ENCODE measurements around the gene RUFY1. TPM values are rescaled to one million over a fixed set of nuclear protein-coding genes. Genes with fewer than 3 reads are reported as not detected.

Gene RUFY1
- polyA plus RNA-seq, 1 donor from 2014 or later, result 31.3 TPM

- H3K27ac ChIP-seq (ENCODE audit: low read length), result no peak overlapping the region
- no peak overlapping the region for H3K4me2 ChIP-seq (ENCODE audit: low read length)
Measured at GRCh38 chr5:179617930-179618329, 67.6 kb downstream of the RUFY1 start.

DNA sequence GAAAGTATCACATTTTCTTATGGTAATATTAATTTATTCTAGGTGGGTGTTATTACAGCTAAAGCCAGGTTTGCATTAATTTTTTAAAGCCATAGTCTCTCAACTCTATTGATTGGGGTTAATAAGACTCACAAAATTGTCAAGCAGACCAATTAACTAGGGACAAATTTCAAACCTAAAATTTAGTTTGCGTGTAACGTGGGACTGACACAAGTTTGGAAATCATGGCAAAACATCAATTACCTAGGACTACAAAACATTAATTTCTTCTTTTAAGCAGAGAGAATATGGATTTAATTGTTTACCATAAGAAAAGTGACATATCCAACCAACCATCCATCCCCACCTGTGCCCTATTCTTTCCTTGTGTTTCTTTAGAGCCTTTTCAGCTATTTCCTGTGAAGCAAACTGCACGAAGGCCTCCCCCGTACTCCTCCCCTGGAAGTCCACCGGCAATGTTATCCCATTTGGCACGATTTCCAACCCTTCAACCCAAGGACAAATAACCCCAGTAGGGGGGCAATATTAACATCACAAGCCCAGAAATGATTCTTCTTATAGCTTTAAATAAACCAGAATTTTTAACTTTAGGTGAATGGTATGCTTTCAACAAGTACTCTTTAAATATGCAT lies 68.7 kb downstream of the RUFY1 start:
- TF ChIP-seq EP300 (conservative IDR thresholded peaks at IDR 0.05; ENCODE audit: poor library complexity, severe bottlenecking) (no peak), TAF1 (IDR thresholded peaks at IDR 0.05; ENCODE audit: low read depth) (no peak), SMC3 (conservative IDR thresholded peaks at IDR 0.05; ENCODE audit: poor library complexity) (no peak)
- TF ChIP-seq, protein P1, sequence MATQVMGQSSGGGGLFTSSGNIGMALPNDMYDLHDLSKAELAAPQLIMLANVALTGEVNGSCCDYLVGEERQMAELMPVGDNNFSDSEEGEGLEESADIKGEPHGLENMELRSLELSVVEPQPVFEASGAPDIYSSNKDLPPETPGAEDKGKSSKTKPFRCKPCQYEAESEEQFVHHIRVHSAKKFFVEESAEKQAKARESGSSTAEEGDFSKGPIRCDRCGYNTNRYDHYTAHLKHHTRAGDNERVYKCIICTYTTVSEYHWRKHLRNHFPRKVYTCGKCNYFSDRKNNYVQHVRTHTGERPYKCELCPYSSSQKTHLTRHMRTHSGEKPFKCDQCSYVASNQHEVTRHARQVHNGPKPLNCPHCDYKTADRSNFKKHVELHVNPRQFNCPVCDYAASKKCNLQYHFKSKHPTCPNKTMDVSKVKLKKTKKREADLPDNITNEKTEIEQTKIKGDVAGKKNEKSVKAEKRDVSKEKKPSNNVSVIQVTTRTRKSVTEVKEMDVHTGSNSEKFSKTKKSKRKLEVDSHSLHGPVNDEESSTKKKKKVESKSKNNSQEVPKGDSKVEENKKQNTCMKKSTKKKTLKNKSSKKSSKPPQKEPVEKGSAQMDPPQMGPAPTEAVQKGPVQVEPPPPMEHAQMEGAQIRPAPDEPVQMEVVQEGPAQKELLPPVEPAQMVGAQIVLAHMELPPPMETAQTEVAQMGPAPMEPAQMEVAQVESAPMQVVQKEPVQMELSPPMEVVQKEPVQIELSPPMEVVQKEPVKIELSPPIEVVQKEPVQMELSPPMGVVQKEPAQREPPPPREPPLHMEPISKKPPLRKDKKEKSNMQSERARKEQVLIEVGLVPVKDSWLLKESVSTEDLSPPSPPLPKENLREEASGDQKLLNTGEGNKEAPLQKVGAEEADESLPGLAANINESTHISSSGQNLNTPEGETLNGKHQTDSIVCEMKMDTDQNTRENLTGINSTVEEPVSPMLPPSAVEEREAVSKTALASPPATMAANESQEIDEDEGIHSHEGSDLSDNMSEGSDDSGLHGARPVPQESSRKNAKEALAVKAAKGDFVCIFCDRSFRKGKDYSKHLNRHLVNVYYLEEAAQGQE (IDR thresholded peaks at IDR 0.05; ENCODE audit: borderline replicate concordance), result no peak
- Histone ChIP-seq H3F3A (ENCODE audit: insufficient read depth, low read length, poor library complexity, severe bottlenecking) (no peaks in the 10 kb centered on the region), H3K4me3 (ENCODE audit: low read length) (peak overlapping the region; percentile 99), H3K27me3 (ENCODE audit: insufficient read depth, low read depth, low read length) (no peaks in the 10 kb centered on the region), H2AFZ (ENCODE audit: low read depth, low read length) (no peak overlapping the region), H3K79me2 (replicated peaks; ENCODE audit: insufficient read depth, low read length) (peaks cover 68% of the 10 kb centered on the region), H3K9me3 (ENCODE audit: low read length) (no peaks in the 10 kb centered on the region), H3K4me2 (ENCODE audit: low read length) (peak overlapping the region; percentile 84), H3K27ac (ENCODE audit: low read length) (no peak overlapping the region), H4K20me1 (ENCODE audit: insufficient read depth) (peaks cover 69% of the 10 kb centered on the region), H3K9ac (ENCODE audit: low read length) (no peak overlapping the region), H3K9me2 (ENCODE audit: insufficient read depth, low read length) (no peaks in the 10 kb centered on the region), H3K36me3 (ENCODE audit: insufficient read depth, low read length) (peaks cover 49% of the 10 kb centered on the region)

More at GRCh38 chr5:179617930-179618329, 67.6 kb downstream of the RUFY1 start:
- Histone ChIP-seq H3K9me2 (ENCODE audit: insufficient read depth, low read length) (no peaks in the 10 kb centered on the region), H3K27me3 (ENCODE audit: insufficient read depth, low read depth, low read length) (no peaks in the 10 kb centered on the region), H3K36me3 (ENCODE audit: insufficient read depth, low read length) (peaks cover 53% of the 10 kb centered on the region), H3F3A (ENCODE audit: insufficient read depth, low read length, poor library complexity, severe bottlenecking) (no peaks in the 10 kb centered on the region), H3K4me3 (ENCODE audit: low read length) (peak overlapping the region; percentile 99), H3K9me3 (ENCODE audit: low read length) (no peaks in the 10 kb centered on the region), H2AFZ (ENCODE audit: low read depth, low read length) (no peak overlapping the region), H3K79me2 (replicated peaks; ENCODE audit: insufficient read depth, low read length) (peaks cover 64% of the 10 kb centered on the region), H4K20me1 (ENCODE audit: insufficient read depth) (peaks cover 80% of the 10 kb centered on the region), H3K9ac (ENCODE audit: low read length) (no peak overlapping the region)
- TF ChIP-seq RAD21 (conservative IDR thresholded peaks at IDR 0.05) (no peak), MXI1 (conservative IDR thresholded peaks at IDR 0.05; ENCODE audit: poor library complexity, severe bottlenecking) (no peak), EP300 (conservative IDR thresholded peaks at IDR 0.05; ENCODE audit: poor library complexity, severe bottlenecking) (no peak)
- TF ChIP-seq, protein P2, sequence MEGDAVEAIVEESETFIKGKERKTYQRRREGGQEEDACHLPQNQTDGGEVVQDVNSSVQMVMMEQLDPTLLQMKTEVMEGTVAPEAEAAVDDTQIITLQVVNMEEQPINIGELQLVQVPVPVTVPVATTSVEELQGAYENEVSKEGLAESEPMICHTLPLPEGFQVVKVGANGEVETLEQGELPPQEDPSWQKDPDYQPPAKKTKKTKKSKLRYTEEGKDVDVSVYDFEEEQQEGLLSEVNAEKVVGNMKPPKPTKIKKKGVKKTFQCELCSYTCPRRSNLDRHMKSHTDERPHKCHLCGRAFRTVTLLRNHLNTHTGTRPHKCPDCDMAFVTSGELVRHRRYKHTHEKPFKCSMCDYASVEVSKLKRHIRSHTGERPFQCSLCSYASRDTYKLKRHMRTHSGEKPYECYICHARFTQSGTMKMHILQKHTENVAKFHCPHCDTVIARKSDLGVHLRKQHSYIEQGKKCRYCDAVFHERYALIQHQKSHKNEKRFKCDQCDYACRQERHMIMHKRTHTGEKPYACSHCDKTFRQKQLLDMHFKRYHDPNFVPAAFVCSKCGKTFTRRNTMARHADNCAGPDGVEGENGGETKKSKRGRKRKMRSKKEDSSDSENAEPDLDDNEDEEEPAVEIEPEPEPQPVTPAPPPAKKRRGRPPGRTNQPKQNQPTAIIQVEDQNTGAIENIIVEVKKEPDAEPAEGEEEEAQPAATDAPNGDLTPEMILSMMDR (IDR thresholded peaks at IDR 0.05; ENCODE audit: poor library complexity, severe bottlenecking), result no peak

GRCh38 chr5:179619776-179620175 lies 69.4 kb downstream of the RUFY1 start:
- Histone ChIP-seq H3K79me2 (replicated peaks; ENCODE audit: insufficient read depth, low read length) (peaks cover 68% of the 10 kb centered on the region), H3K27ac (ENCODE audit: low read length) (no peak overlapping the region), H3K9ac (ENCODE audit: low read length) (no peak overlapping the region), H3F3A (ENCODE audit: insufficient read depth, low read length, poor library complexity, severe bottlenecking) (no peaks in the 10 kb centered on the region), H3K4me2 (ENCODE audit: low read length) (peak overlapping the region; percentile 84), H3K4me3 (ENCODE audit: low read length) (peak overlapping the region; percentile 99), H3K9me2 (ENCODE audit: insufficient read depth, low read length) (no peaks in the 10 kb centered on the region), H4K20me1 (ENCODE audit: insufficient read depth) (peaks cover 69% of the 10 kb centered on the region), H3K27me3 (ENCODE audit: insufficient read depth, low read depth, low read length) (no peaks in the 10 kb centered on the region), H2AFZ (ENCODE audit: low read depth, low read length) (no peak overlapping the region), H3K36me3 (ENCODE audit: insufficient read depth, low read length) (peaks cover 42% of the 10 kb centered on the region), H3K9me3 (ENCODE audit: low read length) (no peaks in the 10 kb centered on the region)
- TF ChIP-seq TAF1 (IDR thresholded peaks at IDR 0.05; ENCODE audit: low read depth), result no peak
- TF ChIP-seq POLR2AphosphoS5 (IDR thresholded peaks at IDR 0.05), result no peak
- TF ChIP-seq EZH2 (IDR thresholded peaks at IDR 0.05; ENCODE audit: borderline replicate concordance, insufficient read depth, low read length, poor library complexity, severe bottlenecking), result no peak
- no peak for TF ChIP-seq SMC3 (conservative IDR thresholded peaks at IDR 0.05; ENCODE audit: poor library complexity)
- TF ChIP-seq, protein P2 (IDR thresholded peaks at IDR 0.05; ENCODE audit: poor library complexity, severe bottlenecking), result no peak
- no peak for TF ChIP-seq MXI1 (conservative IDR thresholded peaks at IDR 0.05; ENCODE audit: poor library complexity, severe bottlenecking)
- TF ChIP-seq, protein P1 (IDR thresholded peaks at IDR 0.05; ENCODE audit: borderline replicate concordance), result no peak
- TF ChIP-seq RAD21 (conservative IDR thresholded peaks at IDR 0.05), result no peak
- TF ChIP-seq EP300 (conservative IDR thresholded peaks at IDR 0.05; ENCODE audit: poor library complexity, severe bottlenecking), result no peak

All from neural cell (in vitro differentiated cells).